Cerebellar cortex (tissue), 1 donor: Measurements from ENCODE around the gene TSC22D3.
A peak's percentile ranks its signal among the peaks of the same experiment; 100 is the strongest.

Source experiments
- DNase-seq: peaks from one replicate; pipeline ENCODE4 v3.0.0-alpha.2; 2015; ENCODE audit warnings: low spot score

TSC22D3 gene

DNA sequence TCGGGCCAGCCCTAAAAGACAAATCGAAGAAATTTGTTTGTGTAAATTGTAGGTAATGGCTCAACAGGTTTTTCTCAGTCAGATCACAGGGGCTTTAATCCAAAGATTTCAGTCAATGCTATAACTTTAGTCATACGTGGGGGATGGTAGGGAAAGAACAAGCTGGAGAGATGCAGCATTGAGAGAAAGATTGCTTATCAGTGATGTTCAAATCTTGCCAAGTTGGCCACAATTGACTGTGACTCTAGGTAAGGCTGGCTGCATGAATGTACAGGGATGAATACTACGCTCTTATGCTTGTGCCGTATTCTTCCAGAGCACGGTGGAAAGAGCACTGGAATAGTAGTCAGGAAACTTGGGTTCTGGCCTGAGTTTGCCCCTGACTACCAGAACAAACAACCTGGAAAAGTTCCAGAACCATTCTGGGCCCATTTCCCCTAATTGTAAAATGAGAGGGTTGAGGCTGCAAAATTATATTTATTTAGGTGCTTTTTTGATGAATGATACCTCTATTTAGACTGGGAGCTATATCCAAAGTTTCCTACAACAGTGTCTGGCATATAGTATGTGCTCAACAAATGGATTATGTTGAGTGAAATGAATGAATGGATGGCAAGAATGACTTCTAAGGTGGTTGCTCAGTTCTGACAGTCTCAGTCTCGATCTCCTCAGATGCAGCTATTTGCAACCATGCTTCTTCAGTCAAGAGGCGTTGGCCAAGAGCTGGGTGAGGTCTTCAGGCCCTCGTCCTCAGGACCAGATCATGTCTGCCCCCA lies 44.4 kb downstream of the TSC22D3 start:
- DNase-seq: no peak

DNA sequence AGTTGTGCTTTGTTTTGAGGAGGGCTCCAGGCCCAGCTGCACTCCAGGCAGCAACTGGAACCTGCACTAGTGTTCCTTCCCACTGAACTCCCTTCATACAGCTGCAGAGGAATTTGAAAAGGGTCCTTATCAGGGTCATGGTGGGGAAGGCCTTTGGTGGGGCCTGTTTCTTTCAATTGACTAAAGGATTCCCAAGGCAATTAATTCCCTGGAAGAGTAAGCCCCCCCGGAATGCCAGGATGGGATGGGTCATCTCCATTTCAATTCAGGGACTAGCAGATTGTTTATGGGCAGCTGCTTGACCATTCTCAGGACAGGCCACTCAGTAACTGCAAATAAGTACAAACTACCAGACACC lies 45.3 kb downstream of the TSC22D3 start:
- no peak for DNase-seq

DNA sequence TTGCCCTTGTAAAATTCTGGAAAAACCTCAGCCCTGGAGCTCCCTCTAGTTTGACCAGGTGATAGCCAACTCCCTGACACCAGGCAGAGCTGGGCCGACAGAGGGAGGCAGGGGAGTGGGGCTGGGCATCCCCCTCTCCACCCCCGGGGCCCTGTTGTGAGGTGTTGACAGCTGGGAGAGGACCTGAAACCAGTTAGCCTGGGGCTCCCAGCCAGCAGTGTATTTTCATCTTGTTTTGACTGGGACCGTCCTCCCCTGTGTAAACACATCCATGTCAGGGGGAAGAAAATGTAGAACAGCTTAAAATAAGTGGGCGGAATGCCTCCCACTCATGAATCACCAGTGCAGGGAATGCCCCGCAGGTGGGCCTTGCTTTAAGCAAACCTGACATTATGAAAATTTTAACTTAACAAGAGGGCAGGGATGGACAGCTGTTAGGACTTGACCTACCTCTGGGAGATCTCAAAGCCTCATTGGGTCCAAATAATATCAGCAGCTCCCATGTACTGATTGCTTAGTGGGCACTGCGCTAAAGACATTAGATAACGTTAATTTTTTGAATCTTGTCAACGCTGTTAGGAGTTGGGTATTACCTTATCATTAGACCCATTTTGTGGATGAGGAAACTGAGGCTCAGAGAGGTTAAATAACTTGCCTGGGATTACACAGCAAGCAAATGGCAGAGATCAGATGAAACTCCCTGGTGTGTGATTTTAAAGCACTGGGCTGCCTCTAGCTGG lies 45.9 kb downstream of the TSC22D3 start:
- DNase-seq: no peak

DNA sequence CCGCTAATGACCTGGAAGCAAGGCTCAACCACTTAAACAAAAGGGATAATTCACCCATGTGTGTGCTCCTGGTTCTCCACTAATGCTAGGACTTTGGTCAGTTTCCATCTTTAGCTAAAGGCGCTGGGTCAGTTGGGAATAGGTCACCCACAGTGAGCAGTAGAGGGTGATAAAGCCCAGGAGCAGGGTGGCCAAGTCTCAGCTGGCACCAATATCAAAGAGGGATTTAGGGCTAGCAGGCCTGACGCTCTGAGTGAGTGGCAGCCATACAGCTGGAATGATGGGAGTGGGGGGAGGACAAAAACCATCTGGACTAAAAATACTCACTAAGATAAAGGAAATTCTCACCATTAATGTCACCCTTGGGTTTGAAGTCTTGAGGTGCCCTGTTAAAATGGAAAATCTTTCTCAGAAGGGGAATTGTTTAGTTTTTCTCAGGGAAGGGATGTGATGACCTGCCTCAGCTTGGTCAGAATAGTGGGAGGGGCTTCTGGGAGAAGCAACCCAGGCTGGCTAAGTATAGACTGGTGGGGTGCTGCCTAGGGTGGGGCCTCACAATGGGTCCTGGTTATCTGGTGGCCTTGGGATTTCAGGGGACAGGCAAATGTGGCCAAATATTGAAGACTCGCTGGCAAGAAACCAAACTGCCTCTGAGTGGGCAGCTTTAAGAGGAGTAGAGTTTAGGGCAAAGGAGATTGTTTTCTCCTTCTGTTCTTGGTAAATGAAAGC lies 47.1 kb downstream of the TSC22D3 start:
- no peak for DNase-seq

DNA sequence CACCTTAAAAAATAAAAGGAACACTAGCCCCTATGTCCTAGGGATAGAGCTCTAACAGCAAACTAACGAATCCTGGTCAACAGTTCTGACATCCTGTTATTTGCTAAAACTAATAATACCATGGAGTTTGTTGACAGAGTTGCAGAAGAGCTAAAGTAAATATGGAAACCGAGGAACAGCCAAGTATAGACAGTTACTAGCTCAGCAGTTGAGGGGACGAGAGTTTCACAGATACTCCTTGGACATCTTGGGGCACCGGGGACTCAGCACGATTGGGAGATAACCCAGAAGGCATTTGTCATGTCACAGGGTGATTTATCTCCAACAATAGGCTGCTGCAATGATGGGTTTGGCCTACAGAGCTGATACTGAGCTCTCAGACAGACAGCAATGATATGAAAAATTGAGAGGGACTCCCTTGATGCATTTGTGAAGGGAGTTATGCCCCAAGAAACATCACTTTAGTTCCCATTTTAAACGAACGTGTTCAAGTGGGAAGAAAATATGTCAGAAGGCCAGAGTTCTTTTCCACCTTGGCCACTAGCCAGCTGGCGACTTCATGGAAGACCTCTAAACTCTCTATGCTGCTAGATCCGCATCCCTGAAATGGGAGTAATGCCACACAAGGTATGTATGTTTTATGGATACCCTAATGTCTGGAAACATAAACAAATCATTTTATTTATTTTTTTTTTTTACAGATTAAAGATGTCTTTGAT lies 48.6 kb downstream of the TSC22D3 start:
- DNase-seq: no peak

DNA sequence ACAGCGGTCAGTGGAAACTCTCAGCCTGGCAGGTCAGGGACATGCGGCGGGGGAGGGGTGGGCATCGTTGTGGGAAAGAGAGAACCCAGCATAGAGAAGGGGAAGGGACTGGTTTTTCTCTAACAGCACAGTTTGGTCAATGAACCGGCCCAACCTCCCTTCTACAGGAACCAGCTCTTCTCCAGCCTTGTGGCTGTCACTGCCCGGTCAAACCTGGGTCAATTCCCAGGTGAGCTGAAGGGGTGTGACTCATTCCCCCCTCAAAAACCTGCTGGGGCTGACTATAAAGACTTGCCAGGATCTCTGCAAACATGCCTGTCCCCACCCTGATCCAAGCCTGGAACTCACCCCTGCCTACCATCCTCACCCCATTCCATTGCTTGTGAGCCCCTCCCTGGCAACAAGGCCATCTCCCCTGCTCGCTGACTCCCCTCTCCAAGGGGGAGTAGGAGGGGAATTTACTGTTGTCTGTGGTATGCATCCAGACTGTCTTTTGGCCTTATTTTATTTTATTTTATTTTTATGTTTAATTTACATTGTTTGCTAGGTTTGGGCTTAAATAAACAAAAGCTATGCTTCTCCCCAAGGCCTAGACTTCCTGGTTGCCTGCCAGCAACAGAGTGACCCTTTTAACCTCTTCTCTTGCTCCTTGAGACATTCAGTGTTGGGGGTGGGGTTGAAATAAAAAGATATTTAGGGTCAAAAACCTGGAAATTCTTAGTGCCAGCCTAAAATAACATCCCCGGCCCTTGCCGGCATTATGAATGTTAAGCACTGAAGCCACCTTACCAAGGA lies 49.6 kb downstream of the TSC22D3 start:
- DNase-seq: no peak

DNA sequence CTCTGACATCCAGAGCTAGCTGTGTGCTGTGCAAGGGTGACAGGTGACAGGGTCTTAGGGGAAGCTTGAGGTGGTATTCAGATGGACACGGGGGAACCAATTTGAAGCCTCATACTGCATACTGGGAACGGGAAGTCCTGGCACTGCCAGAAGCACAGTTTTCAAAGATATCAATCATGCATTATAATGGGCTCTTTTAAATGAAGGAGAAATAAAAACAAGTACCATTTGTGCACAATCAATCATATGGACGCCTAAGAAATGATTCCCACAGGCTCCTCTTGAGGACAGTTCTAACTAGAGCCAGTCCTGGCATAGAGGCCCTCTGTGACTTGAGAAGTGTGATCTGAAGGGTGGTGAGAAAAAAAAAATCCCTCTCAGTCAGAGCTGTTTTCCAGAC lies 50.9 kb downstream of the TSC22D3 start:
- no peak for DNase-seq

DNA sequence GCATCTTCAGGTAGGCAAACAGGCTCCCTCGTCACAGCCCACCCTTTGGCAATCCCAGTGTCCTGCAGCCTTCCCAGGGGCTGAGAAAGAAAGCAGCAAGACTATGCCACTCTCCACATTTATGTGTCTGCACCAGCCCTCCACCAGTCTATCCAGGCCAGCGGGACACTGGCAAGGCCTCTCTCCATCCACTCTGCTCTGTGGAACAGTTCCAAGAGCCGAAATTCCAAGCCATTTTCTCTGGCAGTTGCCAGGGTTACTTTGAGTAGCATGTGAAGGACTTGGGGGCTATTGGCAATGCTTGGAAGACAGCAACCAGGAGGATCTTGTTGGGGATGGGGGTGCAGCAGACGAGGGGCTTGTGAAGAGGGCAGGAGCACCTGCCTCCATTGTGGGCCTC lies 52.1 kb downstream of the TSC22D3 start:
- DNase-seq: peak; percentile 71

DNA sequence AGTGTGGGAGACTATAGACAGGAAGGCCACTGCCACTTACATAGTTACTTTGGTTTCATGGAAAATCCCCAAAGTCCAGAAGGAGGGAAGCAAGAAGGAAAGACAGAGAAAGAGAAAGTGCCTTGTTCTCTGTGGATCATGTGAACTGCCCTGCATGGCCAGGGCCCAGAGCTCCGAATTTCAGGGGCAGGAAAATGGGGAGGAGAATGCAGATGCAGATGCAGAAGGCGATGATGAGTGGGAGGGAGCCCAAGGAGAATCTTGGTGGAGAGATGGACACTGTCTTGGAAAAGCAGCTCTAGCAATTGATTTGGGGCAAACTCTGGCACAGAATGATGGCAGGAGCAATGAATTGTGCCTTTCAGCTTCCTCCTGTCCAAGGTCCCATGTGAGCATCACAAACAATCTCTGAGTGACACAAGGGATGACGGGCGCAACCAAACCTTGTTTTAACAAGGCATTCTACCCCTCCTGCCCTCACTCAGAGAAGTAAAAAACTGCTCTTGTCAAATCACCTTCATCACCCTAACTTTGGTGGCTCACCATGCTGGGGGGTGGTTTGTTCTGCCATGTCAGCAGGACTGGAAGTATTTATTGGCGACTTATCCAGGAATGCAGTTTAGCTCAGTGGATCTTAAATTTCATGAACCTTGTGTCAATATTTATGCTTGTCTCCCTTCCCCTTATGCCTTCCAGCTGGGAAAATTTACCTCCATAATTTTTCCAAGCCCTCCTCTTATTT lies 53.5 kb downstream of the TSC22D3 start:
- DNase-seq: no peak

DNA sequence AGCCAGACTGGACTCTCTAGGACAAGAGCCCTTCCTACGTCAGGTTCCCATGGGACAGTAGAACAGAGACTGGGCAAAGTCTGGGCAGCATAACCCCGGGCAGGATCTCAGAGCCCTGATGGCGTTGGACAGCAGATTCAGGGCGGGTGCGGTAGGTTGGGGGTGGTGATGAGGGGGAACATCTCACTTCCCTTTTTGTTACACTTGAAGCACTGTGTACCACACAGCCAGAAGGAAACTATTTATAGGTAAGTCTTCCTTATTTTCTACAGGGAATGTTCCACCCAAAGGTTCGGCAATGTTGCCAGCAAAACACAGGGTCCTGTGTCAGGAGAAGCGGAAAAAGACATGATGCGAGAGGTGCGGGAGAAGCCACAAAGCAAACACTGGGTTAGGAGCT lies 54.3 kb downstream of the TSC22D3 start:
- DNase-seq: no peak

DNA sequence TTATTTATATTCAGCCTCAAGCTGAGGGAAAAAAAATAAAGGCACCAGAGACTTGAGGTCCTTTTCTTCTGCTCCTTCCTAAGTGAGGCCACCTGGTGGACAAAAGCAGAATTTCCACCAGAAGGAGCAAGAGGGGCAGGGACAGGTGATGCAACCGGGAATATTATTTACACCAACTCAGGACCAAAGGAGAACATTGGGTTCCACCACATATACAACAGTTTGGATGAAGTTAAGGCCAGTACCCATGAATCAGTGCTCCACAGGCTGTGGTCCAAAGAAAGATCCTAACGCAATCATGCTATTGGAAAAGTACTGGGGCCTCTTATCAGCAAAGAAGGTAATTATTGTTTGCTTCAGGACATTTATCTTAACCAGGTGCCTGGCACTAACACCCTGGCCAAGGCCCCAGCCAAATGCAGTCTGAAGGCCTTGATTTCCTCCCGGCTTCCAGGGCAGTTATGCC lies 57.4 kb downstream of the TSC22D3 start:
- peak; percentile 83 for DNase-seq

DNA sequence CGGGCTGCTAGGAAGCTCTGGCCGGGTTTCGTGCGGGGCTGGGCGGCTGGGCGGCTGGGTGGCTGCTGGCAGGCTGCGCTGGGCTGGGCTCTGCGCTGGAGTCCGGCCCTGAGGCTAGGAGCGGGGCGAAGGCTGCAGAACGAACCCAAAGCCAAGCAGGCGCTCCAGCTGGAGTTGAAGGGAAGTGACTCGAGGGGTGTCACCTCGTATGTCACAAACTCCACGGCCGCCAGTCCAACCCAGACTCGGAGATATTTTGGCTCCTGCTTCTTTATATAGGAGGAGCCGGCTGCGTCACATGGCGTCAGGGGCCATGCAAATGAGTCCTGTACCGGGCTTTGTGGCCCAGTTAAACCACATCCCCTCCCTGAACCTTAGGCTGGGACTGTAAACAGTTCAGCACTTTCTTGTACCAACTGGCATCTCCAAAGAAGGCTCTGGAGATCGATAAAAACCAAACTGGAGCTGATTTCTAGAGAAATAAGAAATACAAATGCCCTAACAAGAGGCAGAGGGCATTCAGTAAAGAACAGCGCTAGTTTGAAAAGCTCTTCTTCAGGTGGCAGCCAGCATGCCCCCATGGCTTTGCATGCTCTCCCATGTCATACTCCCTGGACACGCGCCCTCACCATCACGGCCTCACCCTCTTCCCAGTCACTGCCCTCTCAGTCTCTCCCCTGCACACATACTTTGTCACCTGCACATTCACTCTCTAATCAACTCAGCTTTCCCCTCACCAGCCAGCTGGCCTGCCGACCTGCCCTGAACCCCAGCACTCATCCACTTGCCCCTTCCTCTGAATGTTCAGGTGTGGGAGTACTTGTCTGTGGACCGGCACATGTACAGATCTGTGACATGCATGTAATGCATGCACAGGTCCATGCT lies 58.5 kb downstream of the TSC22D3 start:
- peak; percentile 89 for DNase-seq

DNA sequence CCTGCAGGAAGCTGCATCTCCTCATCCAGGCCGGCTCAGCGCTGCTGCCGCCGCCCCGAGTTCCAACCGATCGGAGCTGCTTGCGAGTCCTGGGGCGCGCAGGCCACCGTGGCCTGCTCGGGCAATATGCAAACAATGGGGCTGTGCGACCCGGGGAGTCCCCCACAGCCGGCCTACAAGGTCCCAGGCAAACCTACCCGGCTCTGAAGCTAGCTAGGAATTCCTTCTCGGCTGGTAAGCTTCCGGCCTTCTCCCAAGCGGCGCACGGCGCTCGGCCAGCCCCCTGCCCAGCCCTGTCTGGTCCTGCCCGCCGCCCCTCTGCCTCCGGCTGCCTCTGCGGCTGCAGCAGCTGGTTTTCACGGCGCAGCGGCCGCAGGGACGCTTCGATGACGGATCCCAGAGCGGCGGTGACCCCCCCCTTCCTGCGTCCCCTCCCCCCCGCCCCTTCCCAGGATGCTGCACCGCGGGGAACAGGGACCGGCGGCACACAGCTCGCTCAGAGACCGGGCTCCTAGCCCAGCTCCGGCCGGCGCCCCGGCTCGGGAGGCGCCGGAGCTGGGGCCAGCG lies 59.4 kb downstream of the TSC22D3 start:
- no peak for DNase-seq

DNA sequence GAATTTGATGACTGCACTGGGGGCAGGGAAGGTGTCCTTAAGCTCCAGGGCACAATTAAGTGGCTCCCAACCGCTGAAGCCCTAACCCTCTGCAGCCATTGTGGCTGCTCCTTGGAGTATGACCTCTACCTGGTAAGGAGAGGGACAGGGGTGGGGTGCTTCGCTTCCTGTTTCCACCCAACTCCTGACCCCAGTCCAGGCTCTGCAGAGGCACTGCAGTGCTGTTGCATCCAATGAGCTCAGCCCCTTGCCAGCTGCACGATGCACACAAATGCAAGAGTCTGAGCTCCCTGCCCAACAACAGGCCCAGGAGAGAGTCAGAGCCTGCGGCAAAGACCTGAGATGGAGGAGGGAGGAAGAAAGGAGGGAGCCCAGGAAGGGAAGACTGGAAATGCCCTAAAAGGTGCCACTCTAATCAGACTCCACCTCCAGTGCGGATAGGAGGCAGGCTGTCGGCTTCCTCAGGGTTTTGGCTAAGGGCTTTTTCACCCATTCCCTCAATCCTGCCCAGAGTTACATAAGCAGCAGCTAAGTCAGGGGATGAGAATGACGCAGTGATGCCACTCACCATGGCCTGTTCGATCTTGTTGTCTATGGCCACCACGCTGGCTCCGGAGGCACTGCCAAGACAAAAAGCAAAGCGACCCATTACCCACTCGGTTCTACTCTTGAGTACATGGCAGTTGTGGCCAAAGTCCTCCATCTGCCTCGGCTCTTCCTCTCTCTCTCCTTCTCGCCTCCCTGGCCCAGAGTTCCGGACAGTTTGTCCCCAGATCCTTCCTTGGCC lies 60.1 kb downstream of the TSC22D3 start:
- DNase-seq: peak; percentile 72

DNA sequence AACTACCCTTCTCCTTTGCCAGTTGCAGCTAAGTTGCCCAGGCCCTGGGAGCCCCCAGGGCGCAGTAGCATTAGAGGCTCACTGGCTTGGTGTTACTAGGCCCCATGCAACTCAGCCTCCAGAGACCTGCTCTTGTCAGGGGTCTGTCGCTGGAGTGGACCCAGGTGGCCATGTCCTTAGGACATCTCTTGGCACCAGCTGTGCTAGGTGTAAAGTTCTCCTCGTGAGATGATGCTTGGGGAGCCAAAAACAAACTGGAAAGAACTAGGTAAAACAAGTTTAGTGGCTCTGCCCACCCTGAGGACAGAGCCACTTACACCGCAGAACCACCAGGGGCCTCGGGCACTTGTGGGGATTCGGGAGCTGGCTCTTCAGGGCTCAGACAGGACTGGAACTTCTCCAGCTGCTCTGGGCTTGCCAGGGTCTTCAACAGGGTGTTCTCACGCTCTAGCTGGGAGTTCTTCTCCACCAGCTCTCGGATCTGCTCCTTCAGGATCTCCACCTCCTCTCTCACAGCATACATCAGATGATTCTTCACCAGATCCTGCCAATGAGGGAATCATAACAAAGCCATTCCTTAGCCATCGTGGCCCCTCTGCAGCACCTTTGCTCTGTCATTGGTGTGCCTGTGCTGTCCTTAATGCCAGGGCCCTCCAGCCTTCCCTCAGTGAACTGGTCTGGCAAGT lies 61.2 kb downstream of the TSC22D3 start:
- no peak for DNase-seq

DNA sequence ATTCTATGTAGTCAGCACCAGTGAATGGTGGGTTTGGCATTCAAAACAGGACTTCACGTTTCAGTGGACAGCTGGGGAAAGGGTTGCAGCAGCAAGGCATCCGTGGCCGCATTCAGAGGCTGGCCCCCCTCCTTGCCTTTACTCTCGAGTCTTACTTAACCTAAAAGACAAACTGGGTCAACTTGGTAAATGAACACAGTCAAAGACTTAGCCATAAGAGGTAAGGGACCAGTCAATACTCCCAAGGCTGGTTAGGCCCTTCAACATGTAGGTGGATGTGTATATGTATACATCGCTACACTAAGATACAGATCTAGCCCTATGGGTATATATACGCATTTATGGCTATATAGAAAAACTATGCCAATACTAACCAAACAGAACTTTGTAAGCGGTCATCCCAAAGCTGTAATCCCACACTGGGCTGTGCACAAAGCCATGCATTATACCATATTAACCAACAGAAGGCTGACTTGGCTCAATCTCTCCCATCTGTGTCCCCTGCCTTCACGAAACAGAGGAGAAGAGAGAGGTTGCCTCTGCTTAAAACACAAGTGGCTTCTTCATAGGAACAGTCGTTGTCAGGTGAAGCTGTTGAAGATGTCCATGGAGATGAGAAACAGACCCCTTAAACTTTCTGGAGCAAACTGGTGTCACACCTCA lies 61.9 kb downstream of the TSC22D3 start:
- no peak for DNase-seq

DNA sequence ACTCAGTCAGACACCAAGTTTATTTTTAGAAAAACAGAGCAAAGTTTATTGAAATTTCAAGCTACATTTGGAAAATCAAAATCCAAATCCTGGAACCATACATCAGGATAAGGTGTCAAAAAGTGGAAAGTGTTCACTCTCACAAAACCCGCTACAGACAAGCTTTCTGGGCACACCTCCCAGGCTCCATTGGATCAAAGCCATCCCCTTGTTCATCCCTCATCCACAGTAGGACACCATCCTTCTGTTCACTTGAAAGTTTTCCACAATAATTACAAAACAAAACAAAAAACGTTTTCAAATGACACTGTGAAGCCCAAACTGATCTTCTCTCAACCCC lies 62.4 kb downstream of the TSC22D3 start:
- DNase-seq: peak; percentile 86
